Upper lobe of left lung (tissue), 4 donors: ENCODE data around the gene WNK2.

Experiments
- CTCF ChIP-seq, 6 experiments: fragments of 450-650 bp in 4 of 6; fragments of 200-600 bp in 2 of 6; sonication (generic) in 2 of 6; IDR thresholded peaks; one replicate each; pipeline ENCODE4 v1.5.1; 2016 to 2019; ENCODE audit warnings: antibody characterized with exemption in 6 of 6
- EP300 ChIP-seq, 4 donors: sonication (generic); formaldehyde crosslinking; IDR thresholded peaks; one replicate each; pipeline ENCODE4 v1.5.1; 2017; ENCODE audit warnings: antibody characterized with exemption in 4 of 4, control low read depth in 2 of 4
- POLR2A ChIP-seq, 4 donors: fragments of 450-650 bp; IDR thresholded peaks; one replicate each; pipeline ENCODE4 v1.5.1; 2016 to 2017; ENCODE audit warnings: antibody characterized with exemption in 4 of 4, mild to moderate bottlenecking in 2 of 4
- POLR2AphosphoS5 ChIP-seq, 2 donors: sonication (generic); formaldehyde crosslinking; IDR thresholded peaks; one replicate each; pipeline ENCODE4 v1.5.1; 2017; ENCODE audit warnings: antibody characterized with exemption in 2 of 2

GRCh38 chr9:93303806-93304573 lies 120.1 kb downstream of the WNK2 start:
- TF ChIP-seq POLR2A (IDR thresholded peaks at IDR 0.05), result no peak
- no peak for TF ChIP-seq CTCF (IDR thresholded peaks at IDR 0.05)
- TF ChIP-seq EP300 (IDR thresholded peaks at IDR 0.05), result no peak
- TF ChIP-seq POLR2AphosphoS5 (IDR thresholded peaks at IDR 0.05), result no peak
